BE2C (cell line): ENCODE measurements around the gene ATG4D.
A peak's percentile ranks its signal among the peaks of the same experiment; 100 is the strongest.

ENCODE experiments used
- DNase-seq: peaks from one replicate; pipeline ENCODE4 v3.0.0-alpha.2; 2020
- H3K27me3 ChIP-seq: fragments of 250-450 bp; sonication (Bioruptor Pico); 2 replicates; pipeline ENCODE4 v1.5.1; 2020; ENCODE audit warnings: mild to moderate bottlenecking
- H3K36me3 ChIP-seq: fragments of 250-450 bp; sonication (Bioruptor Pico); 2 replicates; pipeline ENCODE4 v1.5.1; 2020; ENCODE audit warnings: mild to moderate bottlenecking
- H3K4me1 ChIP-seq: fragments of 250-450 bp; sonication (Bioruptor Pico); 2 replicates; pipeline ENCODE4 v1.5.1; 2020
- H3K4me3 ChIP-seq: 2 replicates; pipeline ENCODE4 v1.5.1; 2011; ENCODE audit warnings: low read depth, low read length
- H3K9me3 ChIP-seq: fragments of 250-450 bp; sonication (Bioruptor Pico); 2 replicates; pipeline ENCODE4 v1.5.1; 2020
- CTCF ChIP-seq: IDR thresholded peaks from 2 replicates; pipeline ENCODE4 v1.5.1; 2012; ENCODE audit warnings: mild to moderate bottlenecking, low read depth, low read length

The ATG4D gene

DNA sequence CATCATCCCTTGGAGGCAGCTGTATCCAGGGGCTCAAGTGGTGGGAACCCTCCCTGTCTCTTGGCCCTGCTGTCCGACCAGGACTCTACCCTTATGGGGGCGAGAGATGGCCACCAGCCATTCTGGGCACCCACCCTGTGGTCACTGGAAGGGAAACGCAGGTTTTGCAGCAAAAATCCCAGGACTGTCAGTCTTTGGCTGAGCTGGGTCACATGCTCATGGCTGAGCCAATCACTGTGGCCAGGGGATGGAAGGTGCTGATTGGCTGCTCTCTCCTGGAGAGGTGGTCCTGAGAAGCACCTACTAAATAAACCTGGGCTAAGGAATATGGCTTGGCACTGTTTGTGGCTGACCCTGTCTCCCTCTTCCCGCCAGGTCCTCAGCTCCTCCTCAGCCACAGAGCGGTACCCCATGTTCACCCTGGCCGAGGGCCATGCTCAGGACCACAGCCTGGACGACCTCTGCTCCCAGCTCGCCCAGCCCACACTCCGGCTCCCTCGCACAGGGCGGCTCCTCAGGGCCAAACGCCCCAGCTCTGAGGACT is 8.9 kb downstream of the ATG4D start:
- Histone ChIP-seq H3K27me3 (no peaks in the 10 kb centered on the region), H3K4me1 (no peaks in the 10 kb centered on the region), H3K36me3 (peaks cover 84% of the 10 kb centered on the region), H3K9me3 (no peaks in the 10 kb centered on the region), H3K4me3 (no peak overlapping the region)
- no peak for TF ChIP-seq CTCF
- peak; percentile 70 for DNase-seq

DNA sequence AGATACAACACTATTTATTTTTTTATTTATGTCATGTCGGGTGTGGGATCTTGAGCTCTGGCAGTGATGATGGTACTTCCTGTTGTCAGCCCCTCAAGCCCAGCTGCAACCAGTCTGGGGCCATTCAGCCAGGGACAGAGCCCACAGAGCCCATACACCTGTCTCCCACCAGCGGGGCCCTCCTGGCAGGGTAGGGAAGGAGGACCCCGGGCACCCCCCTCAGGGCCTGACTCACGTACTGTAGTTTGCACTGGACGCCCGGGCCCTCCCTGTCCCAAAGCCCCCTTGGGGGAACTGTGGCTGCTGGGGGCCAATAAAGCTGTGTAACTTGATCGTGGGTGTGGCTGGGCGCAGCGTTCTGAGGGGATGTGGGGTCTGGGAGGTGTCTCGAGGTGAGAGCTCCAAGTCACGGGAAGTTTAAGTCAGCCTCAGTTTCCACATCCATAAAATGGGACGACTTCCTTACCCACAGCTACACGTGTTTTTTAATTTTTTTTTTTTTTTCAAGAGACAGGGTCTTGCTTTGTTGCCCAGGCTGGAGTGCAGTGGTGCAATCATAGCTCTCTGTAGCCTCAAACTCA is 9.5 kb downstream of the ATG4D start:
- no peak for DNase-seq
- Histone ChIP-seq H3K4me3 (no peak overlapping the region), H3K9me3 (no peaks in the 10 kb centered on the region), H3K36me3 (peaks cover 90% of the 10 kb centered on the region), H3K27me3 (no peaks in the 10 kb centered on the region), H3K4me1 (no peaks in the 10 kb centered on the region)
- TF ChIP-seq CTCF, result no peak

- Histone ChIP-seq H3K27me3 (no peaks in the 10 kb centered on the region), H3K4me3 (no peak overlapping the region), H3K36me3 (peaks cover 85% of the 10 kb centered on the region), H3K9me3 (no peaks in the 10 kb centered on the region), H3K4me1 (no peaks in the 10 kb centered on the region)
- TF ChIP-seq CTCF, result no peak
- DNase-seq, result no peak
Measured at GRCh38 chr19:10553943-10554381, 10.3 kb downstream of the ATG4D start.

GRCh38 chr19:10554760-10555609 is 11.3 kb downstream of the ATG4D start:
- Histone ChIP-seq H3K4me3 (no peak overlapping the region), H3K4me1 (no peaks in the 10 kb centered on the region), H3K9me3 (no peaks in the 10 kb centered on the region), H3K27me3 (no peaks in the 10 kb centered on the region), H3K36me3 (peaks cover 88% of the 10 kb centered on the region)
- DNase-seq, result no peak
- TF ChIP-seq CTCF, result peak; percentile 8; the same call in 1 of the 2 replicates

- no peak for TF ChIP-seq CTCF
- Histone ChIP-seq H3K9me3 (no peaks in the 10 kb centered on the region), H3K4me3 (no peak overlapping the region), H3K27me3 (no peaks in the 10 kb centered on the region), H3K36me3 (peaks cover 90% of the 10 kb centered on the region), H3K4me1 (no peaks in the 10 kb centered on the region)
- no peak for DNase-seq
Measured at GRCh38 chr19:10555610-10555973, 11.9 kb downstream of the ATG4D start.
